GM13977 (cell line): Measurements from ENCODE around the gene FCHSD2.

Experiments
- DNase-seq: peaks from one replicate; pipeline ENCODE4 v3.0.0; 2012; ENCODE audit warnings: low spot score
- CTCF ChIP-seq: IDR thresholded peaks from 2 replicates; pipeline ENCODE4 v1.5.1; 2012; ENCODE audit warnings: mild to moderate bottlenecking, control low read depth; ENCODE audit not compliant: insufficient read depth; ENCODE audit errors: extremely low read depth, missing control alignments
- in situ Hi-C: fragments of 300-500 bp; cut with MboI; formaldehyde crosslinking; loops from one replicate; pipeline ENCODE4 v1.12.0; 2022; ENCODE audit warnings: low sequenced_read_pairs, low pct_unique_long_range_greater_than_20kb, mixed read lengths, inconsistent platforms; ENCODE audit not compliant: unreplicated experiment

Gene FCHSD2

GRCh38 chr11:73091521-73092305 lies 50.4 kb downstream of the FCHSD2 start:
- TF ChIP-seq CTCF, result no peak
- in situ Hi-C loops, result no loop called here
- DNase-seq, result no peak

GRCh38 chr11:73087730-73088129 lies 54.4 kb downstream of the FCHSD2 start:
- in situ Hi-C loops, result no loop called here
- no peak for TF ChIP-seq CTCF
- no peak for DNase-seq

- no peak for DNase-seq
- in situ Hi-C loops, result no loop called here
- TF ChIP-seq CTCF, result no peak
These were observed 56.8 kb downstream of the FCHSD2 start for GRCh38 chr11:73085189-73085875.

GRCh38 chr11:73078631-73079030 lies 63.5 kb downstream of the FCHSD2 start:
- no peak for TF ChIP-seq CTCF
- in situ Hi-C loops, result no loop called here

GRCh38 chr11:73077454-73077853 lies 64.7 kb downstream of the FCHSD2 start:
- no peak for TF ChIP-seq CTCF
- DNase-seq, result no peak

More at GRCh38 chr11:73078631-73079030, 63.5 kb downstream of the FCHSD2 start:
- DNase-seq, result no peak

GRCh38 chr11:73074319-73074718 lies 67.8 kb downstream of the FCHSD2 start:
- TF ChIP-seq CTCF, result no peak
- no peak for DNase-seq
- in situ Hi-C loops, result no loop called here

More at GRCh38 chr11:73077454-73077853, 64.7 kb downstream of the FCHSD2 start:
- in situ Hi-C loops, result no loop called here
